Measurements from ENCODE around the gene NKAIN2.

The NKAIN2 gene

DNA sequence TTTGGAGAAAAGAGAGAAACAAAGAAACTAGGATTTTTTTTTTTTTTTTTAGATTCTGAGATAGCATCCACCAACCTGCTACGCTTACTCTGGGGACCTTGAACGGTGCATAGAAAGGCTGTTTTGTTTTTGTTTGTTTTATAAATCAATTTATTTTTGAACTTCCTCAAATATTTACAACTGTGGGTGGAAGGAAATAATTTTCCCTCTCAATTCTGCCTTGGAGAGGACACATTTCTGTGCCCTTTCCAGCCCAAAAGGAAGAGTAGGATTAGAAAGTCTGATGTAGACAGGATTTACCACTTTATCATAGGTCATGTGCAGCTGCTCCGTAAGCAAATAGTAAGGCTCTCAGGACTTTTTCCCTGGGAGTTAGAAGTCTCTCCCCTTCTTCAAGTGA lies 190.5 kb downstream of the NKAIN2 start:
- no peak overlapping the region for H3K4me3 ChIP-seq (ENCODE audit: low read depth, low read length)
- TF ChIP-seq, protein P1, sequence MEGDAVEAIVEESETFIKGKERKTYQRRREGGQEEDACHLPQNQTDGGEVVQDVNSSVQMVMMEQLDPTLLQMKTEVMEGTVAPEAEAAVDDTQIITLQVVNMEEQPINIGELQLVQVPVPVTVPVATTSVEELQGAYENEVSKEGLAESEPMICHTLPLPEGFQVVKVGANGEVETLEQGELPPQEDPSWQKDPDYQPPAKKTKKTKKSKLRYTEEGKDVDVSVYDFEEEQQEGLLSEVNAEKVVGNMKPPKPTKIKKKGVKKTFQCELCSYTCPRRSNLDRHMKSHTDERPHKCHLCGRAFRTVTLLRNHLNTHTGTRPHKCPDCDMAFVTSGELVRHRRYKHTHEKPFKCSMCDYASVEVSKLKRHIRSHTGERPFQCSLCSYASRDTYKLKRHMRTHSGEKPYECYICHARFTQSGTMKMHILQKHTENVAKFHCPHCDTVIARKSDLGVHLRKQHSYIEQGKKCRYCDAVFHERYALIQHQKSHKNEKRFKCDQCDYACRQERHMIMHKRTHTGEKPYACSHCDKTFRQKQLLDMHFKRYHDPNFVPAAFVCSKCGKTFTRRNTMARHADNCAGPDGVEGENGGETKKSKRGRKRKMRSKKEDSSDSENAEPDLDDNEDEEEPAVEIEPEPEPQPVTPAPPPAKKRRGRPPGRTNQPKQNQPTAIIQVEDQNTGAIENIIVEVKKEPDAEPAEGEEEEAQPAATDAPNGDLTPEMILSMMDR (IDR thresholded peaks at IDR 0.05; ENCODE audit: low read depth, low read length, missing control alignments): no peak
- no peak for DNase-seq (ENCODE audit: low read depth)

GRCh38 chr6:123994891-123995635 lies 191.4 kb downstream of the NKAIN2 start:
- no peak overlapping the region for H3K4me3 ChIP-seq (ENCODE audit: low read depth, low read length)
- TF ChIP-seq, protein P1 (IDR thresholded peaks at IDR 0.05; ENCODE audit: low read depth, low read length, missing control alignments): no peak
- DNase-seq (ENCODE audit: low read depth): no peak

- DNase-seq (ENCODE audit: low read depth): no peak
- TF ChIP-seq, protein P1 (IDR thresholded peaks at IDR 0.05; ENCODE audit: low read depth, low read length, missing control alignments): no peak
Measured at GRCh38 chr6:123997223-123997622, 193.6 kb downstream of the NKAIN2 start.

GRCh38 chr6:124002377-124003081 lies 198.9 kb downstream of the NKAIN2 start:
- no peak for DNase-seq (ENCODE audit: low read depth)
- H3K4me3 ChIP-seq (ENCODE audit: low read depth, low read length): no peak overlapping the region
- TF ChIP-seq, protein P1 (IDR thresholded peaks at IDR 0.05; ENCODE audit: low read depth, low read length, missing control alignments): no peak

More at GRCh38 chr6:123997223-123997622, 193.6 kb downstream of the NKAIN2 start:
- no peak overlapping the region for H3K4me3 ChIP-seq (ENCODE audit: low read depth, low read length)

GRCh38 chr6:124007266-124007665 lies 203.6 kb downstream of the NKAIN2 start:
- no peak overlapping the region for H3K4me3 ChIP-seq (ENCODE audit: low read depth, low read length)
- TF ChIP-seq, protein P1 (IDR thresholded peaks at IDR 0.05; ENCODE audit: low read depth, low read length, missing control alignments): no peak
- no peak for DNase-seq (ENCODE audit: low read depth)

GRCh38 chr6:124008000-124008987 lies 204.6 kb downstream of the NKAIN2 start:
- no peak overlapping the region for H3K4me3 ChIP-seq (ENCODE audit: low read depth, low read length)
- TF ChIP-seq, protein P1 (IDR thresholded peaks at IDR 0.05; ENCODE audit: low read depth, low read length, missing control alignments): no peak
- DNase-seq (ENCODE audit: low read depth): no peak
